ENCODE results near the gene RNASEL.

DNA sequence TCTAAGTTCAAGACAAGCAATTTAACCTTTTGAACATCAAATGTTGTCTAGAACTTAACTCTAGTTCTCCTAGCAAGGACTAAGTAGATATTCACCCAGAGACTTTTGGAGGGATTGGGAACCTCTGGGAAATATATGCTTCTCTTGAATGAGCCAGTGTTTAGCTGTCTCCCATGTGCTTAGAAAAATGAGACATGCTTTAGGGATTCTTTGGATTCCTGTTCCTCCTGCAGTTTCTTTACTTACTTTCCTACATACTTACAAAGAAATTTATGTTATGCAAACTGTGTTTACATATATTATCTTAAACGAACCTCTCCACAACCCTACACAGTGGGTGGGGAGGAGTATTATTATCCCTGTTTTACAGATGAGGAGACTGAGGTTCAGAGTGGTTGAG lies 39.2 kb downstream of the RNASEL start:
- TF ChIP-seq POLR2A (IDR thresholded peaks at IDR 0.05; ENCODE audit: low read depth, low read length): no peak
- no peak for TF ChIP-seq POLR2AphosphoS5 (IDR thresholded peaks at IDR 0.05; ENCODE audit: insufficient read depth, low read depth, low read length)
- TF ChIP-seq, protein P1, sequence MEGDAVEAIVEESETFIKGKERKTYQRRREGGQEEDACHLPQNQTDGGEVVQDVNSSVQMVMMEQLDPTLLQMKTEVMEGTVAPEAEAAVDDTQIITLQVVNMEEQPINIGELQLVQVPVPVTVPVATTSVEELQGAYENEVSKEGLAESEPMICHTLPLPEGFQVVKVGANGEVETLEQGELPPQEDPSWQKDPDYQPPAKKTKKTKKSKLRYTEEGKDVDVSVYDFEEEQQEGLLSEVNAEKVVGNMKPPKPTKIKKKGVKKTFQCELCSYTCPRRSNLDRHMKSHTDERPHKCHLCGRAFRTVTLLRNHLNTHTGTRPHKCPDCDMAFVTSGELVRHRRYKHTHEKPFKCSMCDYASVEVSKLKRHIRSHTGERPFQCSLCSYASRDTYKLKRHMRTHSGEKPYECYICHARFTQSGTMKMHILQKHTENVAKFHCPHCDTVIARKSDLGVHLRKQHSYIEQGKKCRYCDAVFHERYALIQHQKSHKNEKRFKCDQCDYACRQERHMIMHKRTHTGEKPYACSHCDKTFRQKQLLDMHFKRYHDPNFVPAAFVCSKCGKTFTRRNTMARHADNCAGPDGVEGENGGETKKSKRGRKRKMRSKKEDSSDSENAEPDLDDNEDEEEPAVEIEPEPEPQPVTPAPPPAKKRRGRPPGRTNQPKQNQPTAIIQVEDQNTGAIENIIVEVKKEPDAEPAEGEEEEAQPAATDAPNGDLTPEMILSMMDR (IDR thresholded peaks at IDR 0.05; ENCODE audit: extremely low read depth in 1 of 2, insufficient read depth in 1 of 2, low read depth in 1 of 2, low read length in 2 of 2): no peak
- TF ChIP-seq FOS (IDR thresholded peaks at IDR 0.05; ENCODE audit: borderline replicate concordance, insufficient read depth, low read length): no peak
- TF ChIP-seq, protein P2, sequence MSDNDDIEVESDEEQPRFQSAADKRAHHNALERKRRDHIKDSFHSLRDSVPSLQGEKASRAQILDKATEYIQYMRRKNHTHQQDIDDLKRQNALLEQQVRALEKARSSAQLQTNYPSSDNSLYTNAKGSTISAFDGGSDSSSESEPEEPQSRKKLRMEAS (IDR thresholded peaks at IDR 0.05; ENCODE audit: insufficient read depth, insufficient read length): no peak
